Cardiac fibroblast (primary cell): Measurements from ENCODE around the gene MRPS7.
A peak's percentile ranks its signal among the peaks of the same experiment; 100 is the strongest.

Source experiments
- DNase-seq, 2 donors: peaks; one replicate each; pipeline versions ENCODE4 v3.0.0 to v3.0.0-alpha.2; 2010; ENCODE audit warnings: low read depth in 2 of 2
- H3K4me3 ChIP-seq, 2 donors: replicated peaks in 1 of 2; 1 replicate in 1 of 2; 2 replicates in 1 of 2; pipeline ENCODE4 v1.5.1; 2011; ENCODE audit warnings: low read depth in 2 of 2, low read length in 2 of 2, mild to moderate bottlenecking in 2 of 2, moderate library complexity in 1 of 2
- CTCF ChIP-seq: IDR thresholded peaks from one replicate; pipeline ENCODE4 v1.5.1; 2011; ENCODE audit warnings: low read depth, mild to moderate bottlenecking, low read length, inconsistent platforms

The MRPS7 gene

GRCh38 chr17:75231071-75231470, 30.6 kb upstream of the MRPS7 start:
- H3K4me3 ChIP-seq: no peak overlapping the region

GRCh38 chr17:75231741-75232464, 29.8 kb upstream of the MRPS7 start:
- DNase-seq: no peak
- no peak for TF ChIP-seq CTCF
- no peak overlapping the region for H3K4me3 ChIP-seq

More at GRCh38 chr17:75231071-75231470, 30.6 kb upstream of the MRPS7 start:
- no peak for TF ChIP-seq CTCF
- DNase-seq: no peak

- no peak for TF ChIP-seq CTCF
- no peak for DNase-seq
- H3K4me3 ChIP-seq: no peak overlapping the region
These were observed 28.9 kb upstream of the MRPS7 start for GRCh38 chr17:75232786-75233185.

- DNase-seq: no peak
- no peak for TF ChIP-seq CTCF
- no peak overlapping the region for H3K4me3 ChIP-seq
These were observed 24.3 kb upstream of the MRPS7 start for GRCh38 chr17:75237100-75238014.

- no peak overlapping the region for H3K4me3 ChIP-seq
- no peak for TF ChIP-seq CTCF
- DNase-seq: no peak
These were observed 23.6 kb upstream of the MRPS7 start for GRCh38 chr17:75238020-75238580.

GRCh38 chr17:75238684-75239191, 22.9 kb upstream of the MRPS7 start:
- H3K4me3 ChIP-seq: no peak overlapping the region
- peak; percentile 73 to 76 for DNase-seq
- TF ChIP-seq CTCF: peak; percentile 86
